Breast epithelium (tissue), 4 donors: ENCODE data around the gene UBE2U. TPM values are rescaled to one million over a fixed set of nuclear protein-coding genes. Genes with fewer than 3 reads are reported as not detected.

Experiments used
- DNase-seq, 2 donors: peaks; one replicate each; pipeline ENCODE4 v3.0.0-alpha.2; 2019; ENCODE audit warnings: low spot score in 2 of 2
- H3K27ac ChIP-seq, 2 donors: fragments of 200-600 bp; sonication (generic) in 1 of 2; one replicate each; pipeline ENCODE4 v1.5.1; 2016 to 2019; ENCODE audit warnings: mild to moderate bottlenecking in 1 of 2
- H3K27me3 ChIP-seq, 2 donors: fragments of 200-600 bp; sonication (generic) in 1 of 2; one replicate each; pipeline versions ENCODE4 v1.5.1 to v1.6.0; 2017 to 2019; ENCODE audit warnings: control low read depth in 1 of 2, mild to moderate bottlenecking in 1 of 2
- H3K36me3 ChIP-seq: fragments of 200-600 bp; one replicate; pipeline ENCODE4 v1.5.1; 2019
- H3K4me1 ChIP-seq, 2 donors: fragments of 200-600 bp; sonication (generic); one replicate each; pipeline ENCODE4 v1.5.1; 2016 to 2019; ENCODE audit warnings: control low read depth in 1 of 2
- H3K4me3 ChIP-seq, 3 donors: fragments of 200-600 bp; sonication (generic); 1 replicate in 2 of 3; 2 replicates in 1 of 3; pipeline ENCODE4 v1.5.1; 2016 to 2019; ENCODE audit warnings: mild to moderate bottlenecking in 3 of 3, moderate library complexity in 2 of 3
- H3K9me3 ChIP-seq, 2 donors: fragments of 200-600 bp; sonication (generic) in 1 of 2; one replicate each; pipeline ENCODE4 v1.5.1; 2016 to 2019; ENCODE audit warnings: control low read depth in 1 of 2
- CTCF ChIP-seq, 3 donors: fragments of 450-650 bp; IDR thresholded peaks; one replicate each; pipeline ENCODE4 v1.5.1; 2016 to 2017; ENCODE audit warnings: antibody characterized with exemption in 3 of 3, mild to moderate bottlenecking in 3 of 3, moderate library complexity in 3 of 3
- POLR2A ChIP-seq: fragments of 450-650 bp; IDR thresholded peaks from one replicate; pipeline ENCODE4 v1.6.1; 2016; ENCODE audit warnings: antibody characterized with exemption, mild to moderate bottlenecking, moderate library complexity
- POLR2AphosphoS5 ChIP-seq, 3 donors: sonication (generic); formaldehyde crosslinking; IDR thresholded peaks; one replicate each; pipeline ENCODE4 v1.6.1; 2017; ENCODE audit warnings: antibody characterized with exemption in 3 of 3
- intact Hi-C: fragments of 100-400 bp; cut with DNase I; formaldehyde crosslinking; loops from one replicate; pipeline ENCODE4 v1.15.1; 2023; ENCODE audit warnings: low total_unique reads
- total RNA-seq, 3 donors: library from RNA; depleted of rRNA; stranded (reverse); fragments of >200 nt; gene quantifications; one replicate each; pipeline ENCODE4 v1.1.0, GENCODE V29; 2016

UBE2U gene
- total RNA-seq, result not detected

- H3K27me3 ChIP-seq, result no peaks in the 10 kb centered on the region
- H3K36me3 ChIP-seq, result no peaks in the 10 kb centered on the region
- H3K9me3 ChIP-seq, result no peaks in the 10 kb centered on the region
- H3K4me1 ChIP-seq, result no peaks in the 10 kb centered on the region
- no peak within 1 kb of the TSS for H3K27ac ChIP-seq
- no peak for DNase-seq
- no peak within 1 kb of the TSS for H3K4me3 ChIP-seq
- TF ChIP-seq POLR2AphosphoS5 (IDR thresholded peaks at IDR 0.05) (no peak), POLR2A (no peak), CTCF (IDR thresholded peaks at IDR 0.05) (no peak)
- intact Hi-C loops, result no loop called here
These were observed at the start of gene UBE2U for GRCh38 chr1:64203420-64203819. UBE2U (plus strand) TSS chr1:64203623; CDS start chr1:64204051, 428 bp downstream.

GRCh38 chr1:64155278-64155677, 48.1 kb upstream of the UBE2U start:
- intact Hi-C loops, result no loop called here
- Histone ChIP-seq H3K4me3 (no peak overlapping the region), H3K36me3 (no peaks in the 10 kb centered on the region), H3K27ac (no peak overlapping the region), H3K27me3 (no peaks in the 10 kb centered on the region), H3K4me1 (peaks cover 0 to 3% of the 10 kb centered on the region in 2 donors), H3K9me3 (no peaks in the 10 kb centered on the region)
- no peak for DNase-seq
- TF ChIP-seq CTCF (IDR thresholded peaks at IDR 0.05) (no peak), POLR2AphosphoS5 (IDR thresholded peaks at IDR 0.05) (no peak), POLR2A (no peak)

- H3K27ac ChIP-seq, result no peak overlapping the region
- no peaks in the 10 kb centered on the region for H3K9me3 ChIP-seq
- intact Hi-C loops, result no loop called here
- no peak overlapping the region for H3K4me3 ChIP-seq
- DNase-seq, result peak in 1 of 2 donors; percentile 29
- no peaks in the 10 kb centered on the region for H3K4me1 ChIP-seq
- no peak for TF ChIP-seq POLR2A
- TF ChIP-seq POLR2AphosphoS5 (IDR thresholded peaks at IDR 0.05), result peak in 1 of 3 donors; percentile 56
- H3K27me3 ChIP-seq, result no peaks in the 10 kb centered on the region
- no peaks in the 10 kb centered on the region for H3K36me3 ChIP-seq
These were observed 42.0 kb upstream of the UBE2U start for GRCh38 chr1:64161357-64161941.

- Histone ChIP-seq H3K4me3 (no peak overlapping the region), H3K27ac (no peak overlapping the region), H3K36me3 (no peaks in the 10 kb centered on the region), H3K4me1 (no peaks in the 10 kb centered on the region), H3K27me3 (no peaks in the 10 kb centered on the region), H3K9me3 (no peaks in the 10 kb centered on the region)
- no peak for TF ChIP-seq POLR2AphosphoS5 (IDR thresholded peaks at IDR 0.05)
- TF ChIP-seq POLR2A, result no peak
- no peak for TF ChIP-seq CTCF (IDR thresholded peaks at IDR 0.05)
- intact Hi-C loops, result no loop called here
- DNase-seq, result no peak
These were observed 41.3 kb upstream of the UBE2U start for GRCh38 chr1:64162151-64162550.

GRCh38 chr1:64162804-64163203, 40.6 kb upstream of the UBE2U start:
- DNase-seq, result no peak
- peak overlapping the region in 1 of 2 donors; percentile 20 for H3K27ac ChIP-seq

More at GRCh38 chr1:64162804-64163203, 40.6 kb upstream of the UBE2U start:
- intact Hi-C loops, result no loop called here
- H3K27me3 ChIP-seq, result no peaks in the 10 kb centered on the region
- no peaks in the 10 kb centered on the region for H3K4me1 ChIP-seq
- TF ChIP-seq POLR2AphosphoS5 (IDR thresholded peaks at IDR 0.05), result no peak
- TF ChIP-seq CTCF (IDR thresholded peaks at IDR 0.05), result no peak
- TF ChIP-seq POLR2A, result no peak
- no peaks in the 10 kb centered on the region for H3K36me3 ChIP-seq
- no peak overlapping the region for H3K4me3 ChIP-seq
- H3K9me3 ChIP-seq, result no peaks in the 10 kb centered on the region
